GM21423 (cell line): Measurements from ENCODE around the gene LIME1.

Experiments used
- ATAC-seq: cut with Tn5 transposase; IDR thresholded peaks from one replicate; pipeline ENCODE4 v1.9.1; 2021; ENCODE audit warnings: mild to moderate bottlenecking, moderate library complexity; ENCODE audit not compliant: unreplicated experiment

The LIME1 gene

DNA sequence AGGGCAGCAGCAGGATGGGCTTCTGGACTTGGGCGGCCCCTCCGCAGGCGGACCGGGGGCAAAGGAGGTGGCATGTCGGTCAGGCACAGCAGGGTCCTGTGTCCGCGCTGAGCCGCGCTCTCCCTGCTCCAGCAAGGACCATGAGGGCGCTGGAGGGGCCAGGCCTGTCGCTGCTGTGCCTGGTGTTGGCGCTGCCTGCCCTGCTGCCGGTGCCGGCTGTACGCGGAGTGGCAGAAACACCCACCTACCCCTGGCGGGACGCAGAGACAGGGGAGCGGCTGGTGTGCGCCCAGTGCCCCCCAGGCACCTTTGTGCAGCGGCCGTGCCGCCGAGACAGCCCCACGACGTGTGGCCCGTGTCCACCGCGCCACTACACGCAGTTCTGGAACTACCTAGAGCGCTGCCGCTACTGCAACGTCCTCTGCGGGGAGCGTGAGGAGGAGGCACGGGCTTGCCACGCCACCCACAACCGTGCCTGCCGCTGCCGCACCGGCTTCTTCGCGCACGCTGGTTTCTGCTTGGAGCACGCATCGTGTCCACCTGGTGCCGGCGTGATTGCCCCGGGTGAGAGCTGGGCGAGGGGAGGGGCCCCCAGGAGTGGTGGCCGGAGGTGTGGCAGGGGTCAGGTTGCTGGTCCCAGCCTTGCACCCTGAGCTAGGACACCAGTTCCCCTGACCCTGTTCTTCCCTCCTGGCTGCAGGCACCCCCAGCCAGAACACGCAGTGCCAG is 39.7 kb upstream of the LIME1 start, which contains the start of gene TNFRSF6B:
TSS of gene TNFRSF6B (plus strand) at position 25 of the 729 bp plus-strand sequence. CDS start at position 141, 116 bp downstream.
- ATAC-seq, result no peak

GRCh38 chr20:63697357-63697867 is 39.1 kb upstream of the LIME1 start:
- no peak for ATAC-seq

- no peak for ATAC-seq
These were observed 38.5 kb upstream of the LIME1 start for GRCh38 chr20:63697868-63698545.

DNA sequence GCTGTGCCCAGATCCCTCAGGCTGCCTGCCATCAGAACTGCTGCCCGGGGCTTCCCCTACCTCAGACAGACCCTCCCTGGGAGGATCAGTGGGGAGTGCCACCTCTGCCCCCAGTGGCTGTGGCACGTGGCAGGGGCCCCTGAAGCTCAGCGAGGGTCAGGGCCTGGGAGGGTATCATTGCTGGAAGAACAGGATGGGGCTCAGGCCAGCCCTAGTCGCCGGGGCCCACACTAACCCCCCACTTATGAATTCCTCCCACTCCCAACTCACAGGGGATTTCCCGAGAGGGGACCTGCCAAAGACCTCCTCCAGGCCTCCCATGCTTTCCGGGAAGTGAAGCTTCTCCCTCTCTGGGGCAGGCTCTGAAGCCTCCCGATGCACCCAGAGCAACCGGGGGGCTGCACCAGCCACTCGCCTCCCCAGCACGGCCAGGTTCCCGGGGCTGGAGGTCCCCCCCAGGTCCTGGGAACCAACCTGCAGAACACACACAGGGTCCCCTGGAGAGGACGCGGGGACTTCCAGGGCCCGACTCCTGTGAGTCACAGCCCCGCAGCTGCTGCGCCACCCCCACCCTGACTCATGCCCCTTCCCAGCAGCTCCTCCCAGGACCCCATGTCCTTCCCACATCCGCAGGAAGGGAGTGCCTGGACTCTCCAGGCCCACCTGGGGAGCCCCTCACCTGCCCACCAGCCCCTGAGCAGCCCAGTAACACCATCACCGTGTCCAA is 37.6 kb upstream of the LIME1 start:
- no peak for ATAC-seq

GRCh38 chr20:63699466-63700198 is 36.8 kb upstream of the LIME1 start:
- ATAC-seq, result no peak

DNA sequence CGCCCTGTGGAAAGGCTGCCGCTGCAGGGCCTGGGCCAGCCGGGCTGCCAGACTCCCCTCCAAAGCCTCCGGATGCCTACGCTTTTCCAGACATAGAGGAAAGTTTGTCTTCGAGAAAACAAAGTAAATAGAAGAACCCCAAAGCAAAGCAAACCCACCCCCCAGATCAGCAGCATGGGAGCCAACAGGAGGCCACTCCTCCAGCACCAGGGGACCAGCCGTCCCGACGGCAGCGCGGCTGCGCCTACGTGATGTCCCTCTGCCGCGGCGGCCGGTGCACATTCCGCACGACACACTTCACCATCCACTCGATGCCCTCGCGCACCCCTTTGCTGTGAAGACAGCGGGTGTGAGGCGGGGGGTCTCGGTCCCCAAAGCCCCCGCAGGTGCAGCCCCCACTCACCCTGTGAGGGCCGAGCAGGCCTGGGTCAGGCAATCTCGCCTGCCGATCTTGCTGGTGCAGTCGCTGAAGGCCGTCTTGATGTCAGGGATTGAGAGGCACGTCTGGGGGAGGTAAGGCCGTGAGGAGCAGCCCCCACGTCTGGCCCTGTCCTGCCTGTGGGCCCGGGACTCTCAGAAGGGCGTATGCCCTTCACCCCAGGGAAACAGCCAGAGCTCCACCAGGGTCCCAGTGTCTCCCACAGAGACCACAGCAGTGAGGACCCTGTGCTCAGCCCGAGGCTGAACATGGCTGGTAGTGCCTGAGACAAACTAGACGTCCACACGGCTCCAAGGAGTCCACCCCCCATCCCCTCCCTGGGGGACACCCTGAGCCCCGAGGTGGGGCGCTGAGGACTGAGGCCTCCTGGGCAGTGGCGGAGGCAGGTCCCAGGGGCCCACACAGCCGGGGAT is 36.0 kb upstream of the LIME1 start:
- no peak for ATAC-seq

- ATAC-seq, result no peak
These were observed 35.5 kb upstream of the LIME1 start for GRCh38 chr20:63701051-63701328.

DNA sequence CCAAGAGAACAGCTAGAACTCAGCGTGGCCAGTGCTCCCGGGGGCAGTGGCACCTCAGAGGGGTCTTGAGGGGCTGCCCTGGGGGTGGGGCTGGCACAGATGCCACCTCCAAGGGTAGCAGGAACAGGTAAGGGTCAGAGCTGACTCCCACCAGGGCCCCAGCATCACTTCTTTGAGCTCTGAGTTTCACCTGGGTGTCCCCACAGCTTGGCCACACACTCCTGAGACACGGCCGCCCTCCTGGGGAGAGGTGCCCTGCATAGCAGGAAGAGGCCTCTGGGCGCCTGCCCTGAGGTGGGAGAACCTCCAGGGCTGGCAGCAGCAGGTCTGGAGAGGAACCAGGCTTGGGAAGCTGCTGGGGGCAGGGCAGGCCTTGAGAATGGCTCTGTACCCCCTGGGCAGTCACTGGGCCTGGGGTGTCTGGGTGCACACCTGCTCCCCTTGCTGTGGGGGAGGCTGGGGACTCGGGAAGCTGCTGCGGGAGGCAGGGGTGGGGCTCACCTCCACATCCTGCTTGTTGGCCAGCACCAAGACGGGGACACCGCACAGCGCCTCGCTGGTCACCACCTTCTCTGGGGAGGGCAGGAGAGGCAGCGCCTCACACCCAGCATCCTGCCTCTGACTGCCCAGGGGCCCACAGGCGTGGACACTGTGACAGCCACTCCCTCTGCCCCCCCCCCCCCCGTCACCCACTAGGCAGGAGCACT is 35.0 kb upstream of the LIME1 start:
- no peak for ATAC-seq

GRCh38 chr20:63702036-63702665 is 34.3 kb upstream of the LIME1 start:
- ATAC-seq, result no peak

DNA sequence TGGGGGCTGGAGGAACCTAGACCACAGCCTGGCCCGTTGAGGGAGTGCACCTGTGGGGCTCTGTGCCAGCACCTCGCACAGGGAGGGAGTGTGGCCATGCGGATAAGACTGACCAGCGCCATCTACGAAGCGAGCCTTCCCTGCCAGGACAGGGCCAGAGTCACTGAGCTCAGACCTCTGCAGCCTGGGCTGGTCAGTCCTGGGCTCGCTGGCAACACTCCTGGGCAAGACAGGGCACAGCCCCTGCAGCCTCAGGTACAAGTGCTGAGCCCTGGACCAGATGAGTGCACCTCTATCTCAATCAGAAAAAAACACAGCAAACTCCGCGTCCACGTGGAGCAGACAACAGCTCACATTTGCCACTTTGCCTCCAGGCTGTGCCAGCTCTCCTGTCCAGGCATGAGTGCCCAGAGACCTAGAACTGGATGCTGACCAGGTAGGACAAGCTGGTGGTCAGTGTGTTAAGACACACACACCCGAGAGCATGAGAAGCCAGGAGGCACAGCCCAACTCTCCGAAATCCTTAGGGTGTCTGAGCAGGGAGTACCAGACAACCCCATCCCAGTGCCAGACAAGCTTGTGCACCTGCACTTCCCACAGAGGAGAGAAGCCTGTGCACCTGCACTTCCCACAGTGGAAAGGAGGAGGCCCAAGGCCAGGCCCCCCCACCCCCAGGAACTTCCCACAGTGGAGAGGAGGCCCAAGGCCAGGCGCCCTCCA is 33.6 kb upstream of the LIME1 start:
- ATAC-seq, result no peak

DNA sequence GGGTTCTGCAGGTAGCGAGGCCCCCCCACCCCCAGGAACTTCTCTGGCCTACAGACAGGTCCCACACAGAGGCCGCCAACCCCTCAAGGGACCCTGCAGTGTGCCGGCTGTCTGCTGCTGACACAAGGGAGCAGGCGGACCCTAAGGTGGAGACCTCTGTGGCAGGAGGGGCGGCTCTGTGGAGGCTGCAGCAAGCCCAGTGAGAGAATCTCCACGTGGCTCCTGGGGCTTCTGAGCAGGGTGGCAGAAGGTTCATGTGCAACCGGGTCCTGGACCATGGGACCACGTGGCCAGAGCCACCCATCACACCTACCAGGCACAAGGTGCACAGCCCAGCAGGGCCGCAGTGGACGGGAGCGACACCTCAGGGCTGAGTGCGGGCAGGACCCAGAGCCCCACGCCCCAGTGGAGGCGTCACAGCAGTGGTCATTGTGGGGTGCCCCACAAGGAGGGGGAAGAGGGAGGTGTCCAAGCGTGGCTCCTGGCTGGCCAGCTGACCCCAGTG is 32.9 kb upstream of the LIME1 start:
- no peak for ATAC-seq

- no peak for ATAC-seq
These were observed 32.3 kb upstream of the LIME1 start for GRCh38 chr20:63703976-63704748.

- ATAC-seq, result no peak
These were observed 31.7 kb upstream of the LIME1 start for GRCh38 chr20:63704749-63705117.

DNA sequence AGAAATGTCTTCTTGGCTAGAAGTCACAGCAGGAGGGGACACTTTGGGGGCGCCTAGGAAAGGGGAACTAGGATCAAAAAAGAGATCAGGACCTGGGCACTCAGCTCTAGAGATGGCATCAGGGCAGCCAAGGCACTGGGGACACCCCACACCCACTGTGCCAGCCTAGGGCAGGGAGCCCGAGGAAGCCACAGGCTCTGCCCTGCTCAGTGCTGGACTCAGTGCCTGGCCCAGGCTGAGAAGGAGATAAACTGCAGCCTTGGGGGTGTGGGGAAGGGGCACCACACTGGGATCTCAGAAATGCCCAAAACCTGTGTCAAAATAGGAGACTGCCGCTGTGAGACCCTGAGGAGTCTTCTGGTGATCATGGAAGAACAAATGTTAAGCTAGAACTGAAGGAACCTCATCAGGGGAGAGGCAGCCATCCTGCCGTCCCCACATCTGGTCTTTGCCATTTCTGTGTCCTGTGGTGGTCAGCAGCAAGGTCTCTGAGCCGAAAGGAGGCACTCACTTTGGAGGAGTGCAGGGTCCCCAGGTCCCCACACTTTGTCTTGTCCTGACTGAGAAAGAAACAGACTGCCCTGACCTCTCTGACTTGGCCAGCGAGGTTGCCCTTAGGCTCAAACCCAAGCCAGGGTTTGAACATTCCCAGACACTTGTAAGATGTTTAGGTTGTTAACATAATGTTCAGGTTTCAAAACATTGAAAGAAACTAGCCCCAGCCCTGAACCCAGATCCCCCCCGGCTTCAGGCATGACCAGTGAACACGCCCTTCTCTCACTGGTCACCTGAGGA is 31.0 kb upstream of the LIME1 start:
- no peak for ATAC-seq

DNA sequence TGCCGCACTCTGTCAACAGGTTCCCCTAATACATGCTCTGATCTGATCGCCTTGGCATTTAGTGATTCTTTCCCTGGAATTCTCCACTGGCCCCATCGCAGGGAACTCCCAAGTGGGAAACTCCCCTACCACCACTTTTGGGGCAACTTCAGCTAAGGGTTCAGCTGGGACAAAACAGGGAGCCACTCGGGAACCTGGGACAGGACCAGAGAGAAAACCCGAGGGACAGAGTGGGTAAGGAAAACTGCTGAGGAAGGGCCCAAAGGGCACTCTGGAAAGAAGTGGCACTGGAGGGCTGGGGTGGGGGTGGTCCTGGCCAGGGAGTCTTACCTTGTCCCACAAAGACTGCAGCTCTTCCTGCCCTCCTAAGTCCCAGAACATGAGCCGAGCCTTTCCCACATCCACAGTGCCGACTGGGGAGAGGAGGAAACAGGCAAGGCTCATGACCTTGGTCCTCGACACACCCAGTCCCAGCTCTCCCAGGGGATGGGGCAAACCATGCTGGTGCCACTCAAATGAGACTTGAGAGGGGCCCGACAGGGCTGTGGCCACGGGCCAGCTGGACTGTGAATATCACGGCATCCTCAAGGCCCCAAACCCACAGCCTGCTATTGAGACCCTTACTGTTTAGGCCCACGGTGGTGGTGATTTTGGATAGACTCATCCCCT is 30.3 kb upstream of the LIME1 start:
- ATAC-seq, result no peak

DNA sequence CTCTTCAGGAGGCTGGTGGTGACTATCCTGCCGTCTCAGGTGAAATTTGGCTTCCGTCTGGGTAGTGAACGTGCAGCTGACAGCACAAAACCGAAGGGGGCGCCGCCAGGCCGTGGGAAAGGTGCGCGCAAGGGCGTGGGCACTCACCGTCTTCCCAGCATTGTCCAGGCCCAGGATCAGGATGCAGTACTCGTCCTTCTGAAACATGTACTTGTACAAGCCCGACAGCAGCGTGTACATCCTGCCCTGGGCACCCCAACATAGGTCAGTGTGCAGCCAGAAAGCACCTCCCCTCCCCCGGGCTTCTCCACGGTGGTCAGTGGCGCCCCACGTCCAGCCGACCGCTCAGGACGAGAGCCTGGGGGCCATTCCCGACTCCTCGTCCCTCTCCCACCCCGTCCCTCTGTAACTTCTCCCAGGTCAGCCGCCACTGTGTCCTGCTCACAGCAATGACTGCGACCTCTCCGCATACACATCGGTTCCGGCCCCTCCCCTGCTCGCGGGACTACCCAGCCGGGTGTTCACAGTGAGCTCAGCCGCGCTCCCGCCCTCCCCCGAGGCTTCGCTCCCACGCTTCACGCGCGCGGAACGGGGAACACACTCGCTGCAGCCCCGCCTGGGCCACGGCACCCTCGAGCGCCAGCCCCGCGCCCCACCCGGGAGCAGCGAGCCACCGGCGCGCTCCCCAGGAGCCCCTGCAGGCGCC is 29.5 kb upstream of the LIME1 start:
- ATAC-seq, result peak; percentile 16
